HG03175 (cell line): ENCODE data around the gene DIAPH1.
"Not testable (repeated sequence)": the region's sequence is repeated elsewhere in the genome, so short reads cannot be mapped to it uniquely, and the experiment has no call there.

Experiments used
- ATAC-seq: cut with Tn5 transposase; IDR thresholded peaks from one replicate; pipeline ENCODE4 v1.9.1; 2021; ENCODE audit warnings: mild to moderate bottlenecking, moderate library complexity; ENCODE audit not compliant: unreplicated experiment

Gene DIAPH1

DNA sequence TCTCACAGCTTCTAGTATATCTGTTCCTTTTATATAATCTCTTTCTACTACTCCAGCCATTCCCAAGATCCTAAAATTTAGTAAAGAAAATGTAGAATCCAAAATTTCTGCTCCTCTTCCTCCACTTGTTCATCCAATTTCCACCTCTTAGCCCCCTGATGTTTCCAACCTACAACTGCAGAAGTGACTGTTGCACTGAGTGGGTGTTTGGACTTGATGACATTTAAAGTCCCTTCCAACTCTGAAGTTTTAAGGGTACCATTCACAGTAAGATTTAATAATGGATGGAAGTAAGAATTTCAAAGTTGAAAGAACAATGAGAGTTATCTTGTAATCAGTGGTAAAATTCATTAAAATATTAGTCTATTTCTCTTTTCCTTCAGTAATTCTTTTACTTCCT, 5.5 kb downstream of the DIAPH1 start:
- no peak for ATAC-seq

- no peak for ATAC-seq
Measured at GRCh38 chr5:141611289-141611688, 7.5 kb downstream of the DIAPH1 start.

DNA sequence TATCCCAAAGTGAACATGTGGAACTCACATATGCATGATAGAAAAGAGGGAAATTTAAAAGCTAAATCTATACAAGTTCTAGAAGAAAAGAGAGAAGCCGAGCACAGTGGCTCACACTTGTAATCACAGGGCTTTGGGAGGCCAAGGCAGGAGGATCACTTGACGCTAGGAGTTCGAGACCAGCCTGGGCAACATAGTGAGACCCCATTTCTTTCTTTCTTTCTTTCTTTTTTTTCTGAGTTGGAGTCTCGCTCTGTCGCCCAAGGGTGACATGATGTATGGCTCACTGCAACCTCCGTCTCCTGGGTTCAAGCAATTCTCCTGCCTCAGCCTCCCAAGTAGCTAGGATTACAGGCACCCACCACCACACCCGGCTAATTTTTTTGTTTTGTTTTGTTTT, 8.9 kb downstream of the DIAPH1 start:
- ATAC-seq: not testable (repeated sequence)

- ATAC-seq: no peak
Measured at GRCh38 chr5:141609044-141609443, 9.8 kb downstream of the DIAPH1 start.

GRCh38 chr5:141608557-141608956, 10.2 kb downstream of the DIAPH1 start:
- ATAC-seq: no peak

- no peak for ATAC-seq
Measured at GRCh38 chr5:141608046-141608445, 10.8 kb downstream of the DIAPH1 start.

- ATAC-seq: peak; percentile 100
Measured at GRCh38 chr5:141605523-141606277, 13.1 kb downstream of the DIAPH1 start.

GRCh38 chr5:141603923-141604717, 14.7 kb downstream of the DIAPH1 start:
- ATAC-seq: no peak

DNA sequence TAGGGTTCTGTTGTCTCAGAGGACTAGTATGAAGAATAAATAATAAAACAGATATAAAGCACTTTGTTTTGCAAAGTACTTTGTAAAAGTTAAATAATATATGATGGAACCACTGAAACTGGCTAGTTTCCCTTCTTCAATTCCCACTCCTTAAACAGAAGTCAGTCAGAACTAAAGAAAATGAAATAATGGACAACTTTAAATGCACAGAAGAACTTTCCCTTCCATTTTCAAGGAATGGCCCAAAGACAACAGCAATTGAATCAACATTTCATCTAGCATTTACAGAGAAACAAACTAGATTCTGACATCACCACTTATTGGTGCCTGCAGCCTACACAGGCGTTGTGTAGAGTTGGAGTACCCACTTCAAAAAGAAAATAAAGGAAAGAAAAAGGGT, 16.2 kb downstream of the DIAPH1 start:
- ATAC-seq: no peak

DNA sequence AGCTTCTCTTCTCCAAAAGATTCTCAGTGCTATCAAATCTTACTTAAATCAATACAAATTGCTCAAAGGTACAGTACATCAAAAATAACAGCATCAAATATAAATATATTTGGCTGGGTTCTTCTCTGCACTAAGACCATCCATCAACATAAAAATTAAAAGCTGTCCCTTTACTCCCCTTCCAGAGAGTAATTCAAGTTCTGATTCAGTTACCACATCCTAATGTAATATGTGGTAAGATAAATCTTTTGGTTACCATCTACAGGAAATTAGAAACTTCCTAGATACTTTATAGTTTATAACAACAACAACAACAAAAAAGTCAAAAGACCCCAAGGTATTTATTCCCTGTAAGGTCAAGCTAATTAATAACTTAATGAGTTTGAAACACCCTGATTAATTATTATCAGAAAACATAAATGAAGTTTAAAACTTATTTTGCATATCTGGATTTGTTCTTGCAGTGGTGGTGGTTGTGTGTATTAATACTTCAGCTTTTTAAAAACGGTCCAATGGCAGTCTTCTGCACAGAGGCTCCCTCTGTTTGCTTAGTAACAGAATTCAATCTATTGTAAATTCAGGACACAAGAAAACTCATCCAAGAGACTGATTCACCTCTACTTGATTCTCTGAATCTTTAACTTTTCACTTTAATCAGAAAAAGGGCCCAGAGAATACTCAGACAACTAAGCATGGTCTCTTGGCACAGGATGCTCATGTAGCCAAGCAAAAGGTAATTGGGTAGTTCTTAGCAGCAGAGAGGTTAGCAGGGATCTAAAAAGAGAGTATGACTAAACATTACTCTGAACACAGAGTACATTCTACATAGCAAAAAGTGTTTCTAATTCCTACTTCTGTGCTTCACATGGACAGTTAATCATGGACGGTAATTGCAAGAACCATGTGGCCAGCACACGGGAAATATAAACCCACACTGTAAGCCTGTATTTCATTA, 20.1 kb downstream of the DIAPH1 start:
- no peak for ATAC-seq

- no peak for ATAC-seq
Measured at GRCh38 chr5:141597814-141598213, 21.0 kb downstream of the DIAPH1 start.

GRCh38 chr5:141597394-141597793, 21.4 kb downstream of the DIAPH1 start:
- ATAC-seq: no peak

DNA sequence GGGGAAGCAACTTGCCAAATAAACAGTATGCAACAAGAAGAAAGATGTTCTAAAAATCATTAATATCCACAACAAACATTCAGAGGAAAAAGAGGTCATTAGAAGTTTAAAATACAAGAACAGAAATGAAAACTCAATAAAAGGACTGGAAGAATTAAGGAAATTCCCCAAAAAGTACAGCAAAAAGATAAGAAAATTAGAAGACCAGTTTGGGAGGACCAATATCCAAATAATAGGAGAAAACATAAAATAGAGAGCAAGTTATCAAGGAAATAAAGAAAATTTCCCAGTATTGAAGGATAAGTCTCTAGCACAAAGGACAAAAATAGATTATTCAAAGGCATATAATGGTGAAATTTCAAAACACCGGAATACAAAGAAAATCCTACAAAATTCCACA, 21.9 kb downstream of the DIAPH1 start:
- ATAC-seq: no peak

DNA sequence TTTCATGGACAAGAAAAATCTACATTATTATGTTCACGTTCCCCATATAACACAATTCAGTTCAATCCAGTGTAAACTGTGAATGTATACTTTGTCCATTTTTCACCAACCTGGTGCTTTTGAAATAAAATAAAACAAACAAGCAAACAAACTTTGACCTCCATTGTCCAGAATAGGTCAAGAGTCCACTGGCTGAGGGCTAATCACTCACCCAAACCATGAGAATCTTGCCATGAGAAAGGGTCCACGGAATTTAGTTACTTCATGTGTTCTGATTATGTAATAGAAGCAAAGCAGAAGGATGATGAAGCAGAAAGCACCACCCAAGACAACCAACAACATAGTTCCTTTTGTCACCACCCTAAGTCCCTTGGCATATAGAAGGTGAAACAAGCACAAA, 28.7 kb downstream of the DIAPH1 start:
- ATAC-seq: no peak

GRCh38 chr5:141586246-141586645, 32.6 kb downstream of the DIAPH1 start:
- no peak for ATAC-seq

DNA sequence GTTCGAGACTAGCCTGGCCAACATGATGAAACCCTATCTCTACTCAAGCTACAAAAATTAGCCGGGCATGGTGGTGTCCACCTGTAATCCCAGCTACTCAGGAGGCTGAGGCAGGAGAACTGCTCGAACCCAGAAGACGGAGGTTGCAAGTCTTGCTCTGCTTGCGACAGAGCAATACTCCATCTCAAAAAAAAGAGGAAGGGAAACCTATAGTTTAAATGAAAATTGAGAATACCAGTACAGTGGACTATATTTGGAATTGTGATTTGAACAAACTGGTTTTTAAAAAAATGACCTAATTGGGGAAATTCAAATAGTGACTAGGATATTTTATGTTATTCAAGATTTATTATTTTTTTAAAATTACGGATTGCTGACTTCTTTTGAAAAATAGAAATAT, 33.2 kb downstream of the DIAPH1 start:
- no peak for ATAC-seq

- no peak for ATAC-seq
Measured at GRCh38 chr5:141574122-141574510, 44.7 kb downstream of the DIAPH1 start.

DNA sequence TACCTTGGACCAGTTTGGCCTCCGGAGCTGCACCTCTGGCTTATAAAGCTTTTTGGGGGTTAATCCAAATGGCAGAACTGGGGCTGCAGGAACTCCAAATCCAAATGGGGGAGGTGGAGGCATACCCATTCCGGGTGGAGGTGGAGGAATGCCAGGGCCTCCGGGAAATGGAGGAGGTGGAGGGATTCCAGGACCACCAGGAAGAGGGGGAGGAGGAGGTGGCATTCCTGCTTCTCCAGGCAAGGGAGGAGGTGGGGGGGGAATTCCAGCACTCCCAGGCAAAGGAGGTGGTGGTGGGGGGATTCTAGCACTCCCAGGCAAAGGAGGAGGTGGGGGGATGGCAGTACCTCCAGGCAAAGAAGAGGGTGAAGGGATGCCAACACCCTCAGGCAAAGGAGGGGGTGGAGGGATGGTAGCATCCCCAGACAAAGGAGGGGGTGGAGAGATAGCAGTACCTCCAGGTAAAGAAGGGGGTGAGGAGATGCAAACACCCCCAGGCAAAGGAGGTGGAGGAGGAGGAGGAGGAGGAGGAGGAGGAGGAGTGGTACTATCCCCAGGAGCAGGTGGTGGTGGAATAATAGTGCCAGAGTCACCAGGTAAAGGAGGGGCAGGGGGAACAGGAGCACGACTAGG, 45.2 kb downstream of the DIAPH1 start:
- no peak for ATAC-seq

DNA sequence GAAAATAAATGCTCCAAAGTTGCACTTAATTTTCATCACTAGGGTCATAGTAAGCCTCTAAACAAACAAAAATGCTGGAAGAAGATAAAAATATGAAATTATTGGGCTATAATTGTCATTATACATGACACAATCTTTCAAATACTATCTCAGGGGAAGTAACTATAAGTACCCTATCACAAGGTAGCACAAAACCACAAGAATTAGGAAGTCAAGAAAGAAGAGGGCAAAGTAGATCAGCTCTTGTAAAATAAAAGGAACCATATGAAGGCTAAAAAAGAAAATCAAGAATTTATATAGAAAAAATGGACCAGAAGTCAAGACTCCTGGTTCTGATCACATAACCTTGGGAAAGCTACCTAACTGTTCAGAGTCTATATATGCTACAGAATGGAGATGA, 48.1 kb downstream of the DIAPH1 start:
- no peak for ATAC-seq

DNA sequence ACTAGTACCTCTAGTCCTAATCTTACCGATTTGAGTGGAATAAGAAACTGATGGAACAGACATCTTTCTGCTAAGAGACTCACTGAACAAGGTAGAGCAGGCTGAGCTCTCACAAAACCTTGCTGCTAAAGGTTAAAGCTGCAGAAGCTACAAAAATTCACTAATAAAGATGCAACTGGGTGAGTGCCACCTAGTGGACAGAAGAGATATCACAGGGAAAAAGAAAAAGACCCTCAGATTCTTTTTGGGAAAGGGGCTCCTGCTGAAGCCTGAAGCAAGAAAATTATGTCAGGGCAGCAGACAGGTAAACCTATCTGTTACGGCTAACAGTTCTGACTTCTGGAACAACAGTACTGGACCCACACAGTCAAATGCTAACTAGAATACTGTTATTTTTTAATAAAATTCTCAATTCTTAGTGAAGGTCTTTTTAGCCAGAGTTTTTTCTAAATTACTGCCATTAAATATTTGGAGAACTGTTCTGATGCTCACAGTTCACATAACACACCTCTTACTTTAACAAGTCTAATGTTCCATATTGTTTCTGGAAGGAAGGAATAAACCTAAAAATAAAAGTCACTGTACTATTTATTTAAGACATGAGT, 51.2 kb downstream of the DIAPH1 start:
- no peak for ATAC-seq
